Keratinocyte (primary cell): ENCODE results near the gene TMEM185A. TPM values are rescaled to one million over a fixed set of nuclear protein-coding genes. Genes with fewer than 3 reads are reported as not detected.
"Not testable (repeated sequence)": the region's sequence is repeated elsewhere in the genome, so short reads cannot be mapped to it uniquely, and the experiment has no call there.

ENCODE experiments used
- DNase-seq: peaks from one replicate; pipeline ENCODE4 v3.0.0-alpha.2; 2011; ENCODE audit warnings: low read depth, missing footprints, low spot score
- FAIRE-seq: peaks from 2 replicates; lab custom pipeline; 2011; peaks lifted over from hg19 to GRCh38; lab: Jason Lieb, UNC
- H2AFZ ChIP-seq: 2 replicates; pipeline ENCODE4 v1.6.0; 2012; ENCODE audit warnings: low read length, control low read depth, inconsistent platforms; ENCODE audit not compliant: control insufficient read depth
- H3K27ac ChIP-seq: 2 replicates; pipeline ENCODE4 v1.5.1; 2011; ENCODE audit warnings: low read length; ENCODE audit not compliant: control insufficient read depth, insufficient read depth
- H3K27me3 ChIP-seq: 3 replicates; pipeline ENCODE4 v1.6.0; 2011; ENCODE audit warnings: low read length; ENCODE audit not compliant: control insufficient read depth, insufficient read depth; ENCODE audit errors: extremely low read depth
- H3K36me3 ChIP-seq, 2 experiments: 2 replicates in 1 of 2; 3 replicates in 1 of 2; pipeline ENCODE4 v1.5.1; 2011; ENCODE audit warnings: low read length in 2 of 2, mild to moderate bottlenecking in 1 of 2; ENCODE audit not compliant: control insufficient read depth in 2 of 2, insufficient read depth in 2 of 2; ENCODE audit errors: extremely low read depth in 1 of 2
- H3K4me1 ChIP-seq: 3 replicates; pipeline ENCODE4 v1.5.1; 2011; ENCODE audit warnings: low read length; ENCODE audit not compliant: control insufficient read depth, insufficient read depth; ENCODE audit errors: extremely low read depth
- H3K4me2 ChIP-seq: 3 replicates; pipeline ENCODE4 v1.6.0; 2011; ENCODE audit warnings: low read depth, low read length; ENCODE audit not compliant: control insufficient read depth, insufficient read depth; ENCODE audit errors: extremely low read depth
- H3K4me3 ChIP-seq, 3 experiments: fragments of 200-600 bp in 1 of 3; sonication (generic) in 1 of 3; 2 replicates in 2 of 3; 3 replicates in 1 of 3; pipeline ENCODE4 v1.5.1; 2011 to 2016; ENCODE audit warnings: low read length in 3 of 3, mild to moderate bottlenecking in 3 of 3, control low read depth in 2 of 3, inconsistent platforms in 1 of 3, low read depth in 1 of 3, mixed read lengths in 1 of 3, mixed run types in 1 of 3, moderate library complexity in 1 of 3; ENCODE audit not compliant: control insufficient read depth in 2 of 3, insufficient read depth in 2 of 3; ENCODE audit errors: extremely low read depth in 1 of 3
- H3K79me2 ChIP-seq: 2 replicates; pipeline ENCODE4 v1.6.0; 2012; ENCODE audit warnings: low read length; ENCODE audit not compliant: control insufficient read depth, insufficient read depth
- H3K9ac ChIP-seq: 3 replicates; pipeline ENCODE4 v1.6.0; 2011; ENCODE audit warnings: low read length; ENCODE audit not compliant: control insufficient read depth, insufficient read depth; ENCODE audit errors: extremely low read depth
- H3K9me1 ChIP-seq: 3 replicates; pipeline ENCODE4 v1.6.0; 2011; ENCODE audit warnings: low read length; ENCODE audit not compliant: control insufficient read depth, insufficient read depth; ENCODE audit errors: extremely low read depth
- H3K9me3 ChIP-seq: 2 replicates; pipeline ENCODE4 v1.5.1; 2012; ENCODE audit warnings: low read depth, low read length; ENCODE audit not compliant: control insufficient read depth
- H4K20me1 ChIP-seq: 3 replicates; pipeline ENCODE4 v1.6.0; 2011; ENCODE audit warnings: low read length; ENCODE audit not compliant: control insufficient read depth, insufficient read depth; ENCODE audit errors: extremely low read depth
- dilution Hi-C: fragments of 300-500 bp; cut with MboI; formaldehyde crosslinking; loops from one replicate; pipeline ENCODE4 v1.7.0; 2020; ENCODE audit warnings: low sequenced_read_pairs; ENCODE audit not compliant: extremely low pct_ligation_motif_present
- polyA plus RNA-seq, 5 experiments: library from polyadenylated mRNA; depleted of rRNA in 3 of 5; stranded (reverse) in 3 of 5; stranded (forward) in 1 of 5; unstranded in 1 of 5; fragments of >200 nt; gene quantifications; 1 replicate in 1 of 5; 2 replicates in 3 of 5; 3 replicates in 1 of 5; pipeline versions ENCODE4 v1.2.1 to v1.2.3, GENCODE V29; 2011 to 2012; ENCODE audit warnings: missing spikeins in 2 of 5, low read depth in 1 of 5, low replicate concordance in 1 of 5

TMEM185A gene
- polyA plus RNA-seq, 1 donor (not counting 4 experiments of a cell fraction or from before 2014, with no cell fraction given), result 23.0 TPM

GRCh38 chrX:149675554-149675953, 44.0 kb upstream of the TMEM185A start:
- H3K4me2 ChIP-seq, H3K9ac ChIP-seq, H3K9me1 ChIP-seq, H3K27ac ChIP-seq, H4K20me1 ChIP-seq, H2AFZ ChIP-seq, DNase-seq, dilution Hi-C loops, H3K9me3 ChIP-seq, H3K36me3 ChIP-seq, H3K79me2 ChIP-seq, H3K4me3 ChIP-seq, H3K27me3 ChIP-seq, FAIRE-seq, H3K4me1 ChIP-seq: not testable (repeated sequence)

DNA sequence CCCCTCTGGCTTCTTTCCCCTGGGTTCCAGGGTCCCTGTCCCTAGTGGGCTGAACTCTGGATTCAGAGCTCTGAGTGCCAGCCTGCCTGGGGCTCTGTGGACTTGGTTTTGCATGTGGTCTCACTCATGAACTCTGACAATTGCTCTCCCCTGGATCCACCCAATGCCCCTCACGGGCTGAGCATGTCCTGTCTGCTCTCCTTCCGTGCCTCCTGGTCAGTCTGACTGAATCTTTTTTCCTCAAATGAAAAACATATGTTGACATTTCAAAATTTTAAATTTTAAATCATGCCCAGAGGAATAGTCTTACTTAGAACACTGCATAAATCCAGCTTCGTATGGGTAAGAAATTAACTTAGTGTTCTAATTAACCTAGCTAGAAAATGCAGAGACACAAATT, 43.5 kb upstream of the TMEM185A start:
- H2AFZ ChIP-seq, H4K20me1 ChIP-seq, FAIRE-seq, dilution Hi-C loops, H3K4me1 ChIP-seq, DNase-seq, H3K9me3 ChIP-seq, H3K36me3 ChIP-seq, H3K4me3 ChIP-seq, H3K27ac ChIP-seq, H3K9ac ChIP-seq, H3K79me2 ChIP-seq, H3K27me3 ChIP-seq, H3K9me1 ChIP-seq, H3K4me2 ChIP-seq: not testable (repeated sequence)

DNA sequence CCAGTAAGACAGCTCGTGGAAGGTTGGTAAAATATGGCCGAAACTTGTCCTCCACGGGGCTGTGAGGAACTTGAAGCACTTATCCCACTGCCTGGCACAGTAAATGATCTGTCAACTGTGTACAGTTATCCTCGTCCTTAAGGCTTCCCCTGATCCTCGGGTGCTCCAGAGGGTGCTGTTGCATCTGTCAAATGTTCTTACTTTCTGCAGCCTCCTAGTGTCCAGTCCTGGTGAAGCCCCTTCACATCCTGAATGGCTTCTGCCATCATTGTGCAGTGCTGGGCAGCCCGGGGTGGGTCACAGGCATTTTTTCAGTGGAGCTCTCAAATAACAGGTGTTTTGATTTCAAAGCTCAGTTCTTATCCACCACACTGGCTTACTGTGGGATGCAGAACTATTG, 29.0 kb upstream of the TMEM185A start:
- H3K9ac ChIP-seq, H4K20me1 ChIP-seq, H3K9me3 ChIP-seq, H3K4me3 ChIP-seq, H3K4me1 ChIP-seq, H3K36me3 ChIP-seq, H2AFZ ChIP-seq, H3K27me3 ChIP-seq, H3K79me2 ChIP-seq, H3K27ac ChIP-seq, H3K9me1 ChIP-seq, dilution Hi-C loops, DNase-seq, FAIRE-seq, H3K4me2 ChIP-seq: not testable (repeated sequence)

- H3K9me1 ChIP-seq, H3K27ac ChIP-seq, dilution Hi-C loops, DNase-seq, H3K4me3 ChIP-seq, H3K27me3 ChIP-seq, H3K9me3 ChIP-seq, H3K9ac ChIP-seq, H3K36me3 ChIP-seq, H4K20me1 ChIP-seq, H3K4me2 ChIP-seq, H2AFZ ChIP-seq, H3K4me1 ChIP-seq, H3K79me2 ChIP-seq: not testable (repeated sequence)
- peak; percentile 48 for FAIRE-seq
Observed at GRCh38 chrX:149656260-149656884, 24.8 kb upstream of the TMEM185A start.
